Activated naive CD4-positive, alpha-beta T cell treated with anti-CD3 and anti-CD28 coated beads, Interleukin-2, amount 10 ng/mL, durations not matched to agents 7 days and 5 days (primary cell): ENCODE results near the gene CCDC177.

Source experiments
- CTCF ChIA-PET: fragments of 350-600 bp; sonication (Branson Sonifier 250); formaldehyde crosslinking; loops from one replicate; lab custom pipeline; 2021; ENCODE audit warnings: antibody characterized with exemption; lab: Charles Lee
- DNase-seq: peaks from one replicate; pipeline ENCODE4 v3.0.0-alpha.2; 2020
- H3K27ac Mint-ChIP-seq: one replicate; pipeline ENCODE4 v1.8.0; 2021; ENCODE audit warnings: mild to moderate bottlenecking, moderate library complexity, mixed read lengths
- H3K27me3 Mint-ChIP-seq: one replicate; pipeline ENCODE4 v1.8.0; 2021; ENCODE audit warnings: mild to moderate bottlenecking, mixed read lengths
- H3K36me3 Mint-ChIP-seq: one replicate; pipeline ENCODE4 v1.8.0; 2021; ENCODE audit warnings: mixed read lengths
- H3K4me1 Mint-ChIP-seq: one replicate; pipeline ENCODE4 v1.8.0; 2021; ENCODE audit warnings: mixed read lengths
- H3K4me3 Mint-ChIP-seq: one replicate; pipeline ENCODE4 v1.8.0; 2021; ENCODE audit warnings: mild to moderate bottlenecking, moderate library complexity, mixed read lengths
- H3K9me3 Mint-ChIP-seq: one replicate; pipeline ENCODE4 v1.8.0; 2021; ENCODE audit warnings: mixed read lengths

The CCDC177 gene

DNA sequence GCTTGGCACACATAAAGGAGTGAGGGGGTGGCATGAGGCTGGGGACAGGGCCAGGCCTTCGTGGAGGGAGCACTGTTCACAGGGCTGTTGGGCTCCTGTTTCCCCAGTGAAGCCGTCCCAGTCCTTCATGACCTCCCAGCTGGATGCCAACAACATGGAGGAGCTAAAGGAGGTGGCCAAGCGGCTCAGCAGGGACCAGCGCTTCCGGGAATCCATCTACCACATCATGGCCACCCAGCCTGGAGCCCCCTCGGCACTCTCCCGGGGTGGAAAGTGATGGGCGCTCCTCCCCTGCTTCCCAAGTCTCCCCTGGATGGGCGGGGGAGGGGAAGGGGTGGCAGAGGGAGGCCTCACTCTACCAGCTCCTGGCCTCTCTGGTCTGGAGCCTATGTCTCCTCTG is 46.5 kb downstream of the CCDC177 start:
- H3K27ac Mint-ChIP-seq, result no peak overlapping the region
- no peak overlapping the region for H3K4me3 Mint-ChIP-seq
- H3K9me3 Mint-ChIP-seq, result no peaks in the 10 kb centered on the region
- no peak for DNase-seq
- H3K36me3 Mint-ChIP-seq, result no peaks in the 10 kb centered on the region
- no peaks in the 10 kb centered on the region for H3K4me1 Mint-ChIP-seq
- CTCF ChIA-PET, result no interaction called here
- H3K27me3 Mint-ChIP-seq, result peaks cover 38% of the 10 kb centered on the region

GRCh38 chr14:69527635-69528034 is 47.0 kb downstream of the CCDC177 start:
- DNase-seq, result no peak
- no peak overlapping the region for H3K27ac Mint-ChIP-seq
- CTCF ChIA-PET, result interaction anchor here (1.6 kb wide), 1 partner anchor 8 kb away, joined by 5 read pairs; no protein-coding TSS in a partner anchor
- peaks cover 33% of the 10 kb centered on the region for H3K27me3 Mint-ChIP-seq
- H3K4me1 Mint-ChIP-seq, result no peaks in the 10 kb centered on the region
- H3K36me3 Mint-ChIP-seq, result no peaks in the 10 kb centered on the region
- no peak overlapping the region for H3K4me3 Mint-ChIP-seq
- H3K9me3 Mint-ChIP-seq, result no peaks in the 10 kb centered on the region

- H3K36me3 Mint-ChIP-seq, result no peaks in the 10 kb centered on the region
- H3K4me3 Mint-ChIP-seq, result no peak overlapping the region
- DNase-seq, result no peak
- H3K27ac Mint-ChIP-seq, result no peak overlapping the region
- no peaks in the 10 kb centered on the region for H3K9me3 Mint-ChIP-seq
- CTCF ChIA-PET, result no interaction called here
- peaks cover 36% of the 10 kb centered on the region for H3K27me3 Mint-ChIP-seq
- H3K4me1 Mint-ChIP-seq, result no peaks in the 10 kb centered on the region
These were observed 48.8 kb downstream of the CCDC177 start for GRCh38 chr14:69525896-69526295.

- CTCF ChIA-PET, result no interaction called here
- DNase-seq, result no peak
- H3K4me3 Mint-ChIP-seq, result no peak overlapping the region
- H3K27ac Mint-ChIP-seq, result no peak overlapping the region
- H3K36me3 Mint-ChIP-seq, result no peaks in the 10 kb centered on the region
- no peaks in the 10 kb centered on the region for H3K9me3 Mint-ChIP-seq
- H3K27me3 Mint-ChIP-seq, result peaks cover 37% of the 10 kb centered on the region
- no peaks in the 10 kb centered on the region for H3K4me1 Mint-ChIP-seq
These were observed 52.6 kb downstream of the CCDC177 start for GRCh38 chr14:69522026-69522425.
